NCI-H2107 treated with DMSO at 0.1 percent for 48 hours (cell line): ENCODE measurements around the gene FKBP1C.
"Not testable (repeated sequence)": the region's sequence is repeated elsewhere in the genome, so short reads cannot be mapped to it uniquely, and the experiment has no call there.

Experiments used
- DNase-seq: peaks from one replicate; lab custom pipeline; 2025; ENCODE audit not compliant: unreplicated experiment; lab: John Stamatoyannopoulos, UW

The FKBP1C gene

GRCh38 chr6:63211343-63211742, at the start of gene FKBP1C:
Gene FKBP1C, plus strand, starts transcription at chr6:63211469.
- DNase-seq: not testable (repeated sequence)

- not testable (repeated sequence) for DNase-seq
Measured at GRCh38 chr6:63164047-63164803, 47.0 kb upstream of the FKBP1C start.

- DNase-seq: no peak
Measured at GRCh38 chr6:63174173-63174572, 37.1 kb upstream of the FKBP1C start.

GRCh38 chr6:63176181-63176580, 35.1 kb upstream of the FKBP1C start:
- no peak for DNase-seq

- DNase-seq: no peak
Measured at GRCh38 chr6:63180367-63180766, 30.9 kb upstream of the FKBP1C start.

GRCh38 chr6:63186970-63187369, 24.3 kb upstream of the FKBP1C start:
- DNase-seq: no peak

GRCh38 chr6:63188828-63189227, 22.4 kb upstream of the FKBP1C start:
- DNase-seq: no peak

- no peak for DNase-seq
Measured at GRCh38 chr6:63193324-63193723, 17.9 kb upstream of the FKBP1C start.

GRCh38 chr6:63197741-63198140, 13.5 kb upstream of the FKBP1C start:
- DNase-seq: no peak

GRCh38 chr6:63213325-63213724, 2.1 kb downstream of the FKBP1C start:
- no peak for DNase-seq

- DNase-seq: no peak
Measured at GRCh38 chr6:63214816-63215215, 3.5 kb downstream of the FKBP1C start.

GRCh38 chr6:63224179-63224578, 12.9 kb downstream of the FKBP1C start:
- DNase-seq: no peak

GRCh38 chr6:63225987-63226386, 14.7 kb downstream of the FKBP1C start:
- not testable (repeated sequence) for DNase-seq

- DNase-seq: not testable (repeated sequence)
Measured at GRCh38 chr6:63227928-63228894, 16.9 kb downstream of the FKBP1C start.

GRCh38 chr6:63230027-63230426, 18.8 kb downstream of the FKBP1C start:
- DNase-seq: not testable (repeated sequence)

- DNase-seq: not testable (repeated sequence)
Measured at GRCh38 chr6:63230511-63230910, 19.2 kb downstream of the FKBP1C start.

- no peak for DNase-seq
Measured at GRCh38 chr6:63236398-63236817, 25.1 kb downstream of the FKBP1C start.

GRCh38 chr6:63245420-63245819, 34.2 kb downstream of the FKBP1C start:
- DNase-seq: no peak

GRCh38 chr6:63245909-63246308, 34.6 kb downstream of the FKBP1C start:
- no peak for DNase-seq

- no peak for DNase-seq
Measured at GRCh38 chr6:63246581-63246980, 35.3 kb downstream of the FKBP1C start.

- DNase-seq: no peak
Measured at GRCh38 chr6:63249875-63250482, 38.7 kb downstream of the FKBP1C start.
